ENCODE data around the gene OSBPL9.

- TF ChIP-seq CTCF (IDR thresholded peaks at IDR 0.05) (no peak), POLR2A (IDR thresholded peaks at IDR 0.05) (no peak), POLR2AphosphoS5 (IDR thresholded peaks at IDR 0.05; ENCODE audit: insufficient read depth in 1 of 2, low read depth in 1 of 2) (no peak)
Measured at GRCh38 chr1:51583532-51583931, 33.4 kb upstream of the OSBPL9 start.
